Neural cell (in vitro differentiated cells): ENCODE measurements around the gene INHBC. TPM values are rescaled to one million over a fixed set of nuclear protein-coding genes. Genes with fewer than 3 reads are reported as not detected.

Experiments used
- H2AFZ ChIP-seq: fragments of 200-600, 300-800 bp; sonication (generic), shearing (Covaris generic); 2 replicates; pipeline ENCODE4 v1.6.0; 2014; ENCODE audit warnings: low read depth, mild to moderate bottlenecking, antibody characterized with exemption, low read length, moderate library complexity
- H3F3A ChIP-seq: fragments of 200-600 bp; shearing (Covaris generic); 2 replicates; pipeline ENCODE4 v1.6.1; 2016; ENCODE audit warnings: mild to moderate bottlenecking, moderate library complexity, mixed read lengths, antibody characterized with exemption, low read length; ENCODE audit not compliant: insufficient read depth, poor library complexity, severe bottlenecking
- H3K27ac ChIP-seq: fragments of 200-600, 300-800 bp; sonication (generic), shearing (Covaris generic); 2 replicates; pipeline ENCODE4 v1.5.1; 2014; ENCODE audit warnings: mild to moderate bottlenecking, low read length, moderate library complexity
- H3K27me3 ChIP-seq: fragments of 300-800, 200-600 bp; sonication (generic), shearing (Covaris generic); 2 replicates; pipeline ENCODE4 v1.6.0; 2014; ENCODE audit warnings: mild to moderate bottlenecking, low read depth, low read length, moderate library complexity; ENCODE audit not compliant: insufficient read depth
- H3K36me3 ChIP-seq: fragments of 300-800, 200-600 bp; sonication (generic), shearing (Covaris generic); 2 replicates; pipeline ENCODE4 v1.5.1; 2014; ENCODE audit warnings: mild to moderate bottlenecking, antibody characterized with exemption, low read length, moderate library complexity; ENCODE audit not compliant: insufficient read depth
- H3K4me2 ChIP-seq: fragments of 300-800, 200-600 bp; sonication (generic), shearing (Covaris generic); 2 replicates; pipeline ENCODE4 v1.6.0; 2014; ENCODE audit warnings: mild to moderate bottlenecking, low read length
- H3K4me3 ChIP-seq: fragments of 300-800, 200-600 bp; sonication (generic), shearing (Covaris generic); 2 replicates; pipeline ENCODE4 v1.5.1; 2014; ENCODE audit warnings: mild to moderate bottlenecking, low read length, moderate library complexity
- H3K79me2 ChIP-seq: fragments of 200-600 bp; shearing (Covaris generic); replicated peaks from 2 replicates; pipeline ENCODE4 v1.6.0; 2014; ENCODE audit warnings: mild to moderate bottlenecking, low read length, moderate library complexity; ENCODE audit not compliant: insufficient read depth
- H3K9ac ChIP-seq: fragments of 300-800, 200-600 bp; sonication (generic), shearing (Covaris generic); 2 replicates; pipeline ENCODE4 v1.6.1; 2016; ENCODE audit warnings: mild to moderate bottlenecking, low read length, mixed read lengths
- H3K9me2 ChIP-seq: fragments of 200-600 bp; shearing (Covaris generic); 2 replicates; pipeline ENCODE4 v1.6.1; 2016; ENCODE audit warnings: mild to moderate bottlenecking, low read length, mixed read lengths; ENCODE audit not compliant: insufficient read depth
- H3K9me3 ChIP-seq: fragments of 200-600, 300-800 bp; sonication (generic), shearing (Covaris generic); 2 replicates; pipeline ENCODE4 v1.6.1; 2016; ENCODE audit warnings: mild to moderate bottlenecking, mixed run types, low read length, moderate library complexity, mixed read lengths
- H4K20me1 ChIP-seq: fragments of 200-600 bp; shearing (Covaris generic); 2 replicates; pipeline ENCODE4 v1.6.1; 2016; ENCODE audit warnings: mild to moderate bottlenecking, mixed run types; ENCODE audit not compliant: insufficient read depth
- CTCF ChIP-seq: fragments of 450-650 bp; IDR thresholded peaks from 2 replicates; pipeline ENCODE4 v1.5.1; 2014; ENCODE audit warnings: antibody characterized with exemption, mild to moderate bottlenecking, moderate library complexity; ENCODE audit not compliant: poor library complexity, severe bottlenecking
- EP300 ChIP-seq: fragments of 450-650 bp; conservative IDR thresholded peaks from 2 replicates; pipeline ENCODE4 v1.6.1; 2014; ENCODE audit warnings: antibody characterized with exemption, mild to moderate bottlenecking, moderate library complexity; ENCODE audit not compliant: poor library complexity, severe bottlenecking
- EZH2 ChIP-seq: fragments of 200-600, 300-800 bp; shearing (Covaris generic), sonication (generic); IDR thresholded peaks from 2 replicates; pipeline ENCODE4 v1.6.1; 2014; ENCODE audit warnings: antibody characterized with exemption, low read length, borderline replicate concordance, mild to moderate bottlenecking; ENCODE audit not compliant: insufficient read depth, poor library complexity, severe bottlenecking
- MXI1 ChIP-seq: fragments of 450-650 bp; conservative IDR thresholded peaks from 2 replicates; pipeline ENCODE4 v1.6.1; 2014; ENCODE audit warnings: antibody characterized with exemption, mild to moderate bottlenecking; ENCODE audit not compliant: poor library complexity, severe bottlenecking
- POLR2AphosphoS5 ChIP-seq: IDR thresholded peaks from 2 replicates; pipeline ENCODE4 v1.6.1; 2012
- RAD21 ChIP-seq: fragments of 450-650 bp; conservative IDR thresholded peaks from 2 replicates; pipeline ENCODE4 v1.6.1; 2014; ENCODE audit warnings: antibody characterized with exemption, mild to moderate bottlenecking, moderate library complexity
- REST ChIP-seq: IDR thresholded peaks from 2 replicates; pipeline ENCODE4 v1.6.1; 2012; ENCODE audit warnings: borderline replicate concordance
- SMC3 ChIP-seq: fragments of 450-650 bp; conservative IDR thresholded peaks from 2 replicates; pipeline ENCODE4 v1.6.1; 2014; ENCODE audit warnings: antibody characterized with exemption, mild to moderate bottlenecking, moderate library complexity; ENCODE audit not compliant: poor library complexity
- TAF1 ChIP-seq: IDR thresholded peaks from 2 replicates; pipeline ENCODE4 v1.6.1; 2012; ENCODE audit warnings: low read depth
- polyA plus RNA-seq: library from polyadenylated mRNA; depleted of rRNA; stranded (reverse); fragments of >200 nt; gene quantifications from 2 replicates; pipeline ENCODE4 v1.2.3, GENCODE V29; 2014

Gene INHBC
- polyA plus RNA-seq, 1 donor from 2014 or later = not detected

- Histone ChIP-seq H3K4me3 (peak overlapping the region; percentile 55), H2AFZ (no peak overlapping the region), H3F3A (no peaks in the 10 kb centered on the region), H3K4me2 (no peak overlapping the region), H3K9me3 (no peaks in the 10 kb centered on the region), H3K9me2 (no peaks in the 10 kb centered on the region), H3K79me2 (no peaks in the 10 kb centered on the region), H3K27ac (no peak overlapping the region), H4K20me1 (no peaks in the 10 kb centered on the region), H3K9ac (no peak overlapping the region), H3K27me3 (peaks cover 39% of the 10 kb centered on the region), H3K36me3 (no peaks in the 10 kb centered on the region)
- no peak for TF ChIP-seq TAF1
- no peak for TF ChIP-seq EZH2
- TF ChIP-seq RAD21 = no peak
- no peak for TF ChIP-seq POLR2AphosphoS5
- TF ChIP-seq MXI1 = no peak
- no peak for TF ChIP-seq EP300
- no peak for TF ChIP-seq REST
- no peak for TF ChIP-seq SMC3
- TF ChIP-seq CTCF = no peak
These were observed 26.3 kb downstream of the INHBC start for GRCh38 chr12:57460841-57461275.

GRCh38 chr12:57461276-57461916 lies 26.8 kb downstream of the INHBC start:
- Histone ChIP-seq H3K4me3 (peak overlapping the region; percentile 55), H3K79me2 (no peaks in the 10 kb centered on the region), H2AFZ (no peak overlapping the region), H3K9me2 (no peaks in the 10 kb centered on the region), H3K27me3 (peaks cover 39% of the 10 kb centered on the region), H3K9ac (no peak overlapping the region), H3K36me3 (no peaks in the 10 kb centered on the region), H3F3A (no peaks in the 10 kb centered on the region), H3K4me2 (no peak overlapping the region), H4K20me1 (no peaks in the 10 kb centered on the region), H3K27ac (no peak overlapping the region), H3K9me3 (no peaks in the 10 kb centered on the region)
- no peak for TF ChIP-seq EZH2
- TF ChIP-seq MXI1 = no peak
- no peak for TF ChIP-seq REST
- no peak for TF ChIP-seq EP300
- TF ChIP-seq POLR2AphosphoS5 = no peak
- TF ChIP-seq SMC3 = no peak
- TF ChIP-seq CTCF = no peak
- TF ChIP-seq RAD21 = no peak
